T-helper 1 cell treated with Interleukin-12 subunit alpha and Interleukin-12 subunit beta and Interleukin-4 antibody, amounts not matched to agents 30 ng/mL and 1 ng/mL, for 36 hours (primary cell): ENCODE results near the gene TCF21. TPM values are rescaled to one million over a fixed set of nuclear protein-coding genes. Genes with fewer than 3 reads are reported as not detected.
"Not testable (repeated sequence)": the region's sequence is repeated elsewhere in the genome, so short reads cannot be mapped to it uniquely, and the experiment has no call there.

Experiments
- intact Hi-C: fragments of 100-400 bp; cut with micrococcal nuclease; formaldehyde crosslinking; loops from one replicate; pipeline ENCODE4 v1.15.1; 2024
- total RNA-seq: library from RNA; stranded (reverse); gene quantifications from 2 replicates; pipeline ENCODE4 v1.2.3, GENCODE V29; 2022

TCF21 gene
- total RNA-seq, 1 donor from 2014 or later: not detected

DNA sequence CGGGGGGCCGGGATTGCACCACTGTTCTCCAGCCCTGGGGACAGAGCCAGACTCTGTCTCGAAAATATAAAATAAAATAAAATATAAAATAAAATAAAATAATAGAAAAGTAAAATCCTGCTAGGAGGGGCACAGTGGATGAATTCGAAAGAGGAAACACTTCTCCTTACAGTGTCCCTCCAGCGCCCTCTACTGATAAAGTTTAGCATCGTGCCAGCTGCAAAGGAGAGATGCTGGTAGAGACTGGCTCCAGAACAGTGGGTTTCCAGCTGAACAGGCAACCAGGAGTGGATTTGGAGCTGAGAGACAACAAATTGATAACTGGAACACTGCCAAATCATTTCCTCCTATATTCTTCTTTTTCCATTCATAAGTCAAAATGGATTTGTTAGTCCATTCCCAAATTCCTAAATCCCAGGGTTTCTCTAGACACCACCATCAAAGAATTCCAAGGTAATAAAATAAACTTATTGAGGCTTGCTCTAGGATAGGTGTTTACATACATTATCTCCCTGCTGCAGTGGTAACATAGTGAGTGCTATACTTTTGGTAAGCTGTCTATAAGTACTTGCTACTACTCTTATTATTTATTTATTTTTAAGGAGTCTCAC lies 32.4 kb downstream of the TCF21 start:
- intact Hi-C loops: loop anchor here (1.0 to 5.0 kb wide), 4 partner anchors 84 to 1391 kb away; no protein-coding TSS in a partner anchor

DNA sequence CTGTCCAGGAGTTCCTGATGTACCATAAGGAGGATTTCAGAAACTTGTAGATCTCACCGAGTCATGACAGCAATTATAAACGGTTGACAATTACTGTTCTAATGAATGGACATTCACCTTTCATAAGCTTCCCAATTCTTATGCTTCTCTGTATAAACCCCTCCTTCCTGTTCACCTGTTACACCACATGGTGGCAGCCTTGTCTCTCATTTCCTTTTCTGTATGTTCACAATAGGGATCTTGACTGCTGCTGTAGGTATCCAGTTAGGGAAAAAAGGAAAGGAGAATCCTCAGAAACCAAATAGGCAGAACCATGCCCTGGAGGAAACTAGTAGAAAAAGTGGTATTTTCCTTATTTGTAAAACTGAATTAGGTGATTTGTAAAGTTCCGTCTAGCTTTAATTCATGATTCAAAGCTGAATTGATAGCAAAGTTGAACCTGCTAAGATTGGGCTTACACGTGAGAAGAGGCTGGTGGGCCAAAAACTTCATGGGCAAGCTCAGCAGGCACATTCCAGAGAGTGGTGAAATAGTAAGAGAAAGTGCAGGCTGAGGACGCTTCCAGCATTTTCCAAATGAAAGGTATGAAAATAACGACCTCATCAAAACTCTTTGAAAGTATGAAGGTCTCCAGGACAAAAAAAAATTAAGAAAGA lies 35.2 kb downstream of the TCF21 start:
- intact Hi-C loops: loop anchor here (1.0 to 5.0 kb wide), 7 partner anchors 28 to 958 kb away; partner anchors contain the start of gene SLC2A12

DNA sequence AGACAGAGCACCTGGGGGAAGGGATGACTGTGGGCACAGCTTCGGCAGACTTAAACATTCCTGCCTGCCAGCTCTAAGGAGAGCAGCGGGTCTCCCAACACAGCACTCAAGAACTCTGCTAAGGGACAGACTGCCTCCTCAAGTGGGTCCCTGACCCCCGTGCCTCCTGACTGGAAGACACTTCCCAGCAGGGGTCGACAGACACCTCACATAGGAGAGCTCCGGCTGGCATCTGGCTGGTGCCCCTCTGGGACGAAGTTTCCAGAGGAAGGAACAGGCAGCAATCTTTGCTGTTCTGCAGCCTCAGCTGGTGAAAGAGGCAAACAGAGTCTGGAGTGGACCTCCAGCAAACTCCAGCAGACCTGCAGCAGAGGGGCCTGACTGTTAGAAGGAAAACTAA lies 42.3 kb downstream of the TCF21 start:
- intact Hi-C loops: not testable (repeated sequence)

DNA sequence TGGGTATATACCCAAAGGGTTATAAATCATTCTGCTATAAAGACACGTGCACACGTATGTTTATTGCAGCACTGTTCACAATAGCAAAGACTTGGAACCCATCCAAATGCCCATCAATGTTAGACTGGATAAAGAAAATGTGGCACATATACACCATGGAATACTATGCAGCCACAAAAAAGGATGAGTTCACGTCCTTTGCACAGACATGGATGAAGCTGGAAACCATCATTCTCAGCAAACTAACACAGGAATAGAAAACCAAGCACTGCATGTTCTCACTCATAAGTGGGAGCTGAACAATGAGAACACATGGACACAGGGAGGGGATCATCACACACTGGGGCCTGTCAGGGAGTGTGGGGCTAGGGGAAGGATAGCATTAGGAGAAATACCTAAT lies 47.4 kb downstream of the TCF21 start:
- intact Hi-C loops: not testable (repeated sequence)

DNA sequence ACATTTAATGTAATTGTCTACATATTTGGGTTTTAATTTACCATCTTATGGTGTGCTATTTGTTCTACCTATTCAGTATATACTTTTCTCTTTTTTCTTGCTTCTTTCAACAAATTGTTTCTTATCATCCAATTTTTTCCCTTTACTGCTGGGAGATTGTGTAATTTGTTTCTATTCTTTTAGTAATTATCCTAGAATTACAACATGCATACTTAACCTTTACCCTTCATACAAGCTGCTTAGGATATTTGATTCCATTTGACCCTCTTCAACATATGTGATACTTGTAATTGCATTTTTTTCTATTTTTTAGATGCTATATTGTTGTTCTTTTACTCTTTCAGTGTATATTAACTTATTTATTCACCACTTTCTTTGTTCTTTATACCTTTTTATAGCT lies 49.0 kb downstream of the TCF21 start:
- intact Hi-C loops: no loop called here

DNA sequence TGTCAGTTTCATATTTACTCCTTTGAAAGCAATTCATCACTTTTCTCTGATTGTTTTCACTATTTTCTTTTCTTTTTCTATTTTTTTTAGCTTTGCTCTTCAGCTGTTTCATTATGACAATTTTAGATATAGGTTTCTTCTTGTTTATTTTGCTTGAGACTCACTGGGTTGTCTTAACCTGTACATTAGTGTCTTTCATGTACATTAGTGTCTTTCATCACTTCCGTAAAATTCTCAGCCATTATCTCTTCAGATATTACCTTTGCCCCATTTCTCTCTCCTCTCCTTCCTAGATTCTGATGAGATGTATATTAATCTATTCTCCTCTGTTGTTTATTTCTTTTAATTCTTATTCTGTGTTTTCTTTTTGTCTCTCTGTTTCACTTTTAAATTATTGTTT lies 49.6 kb downstream of the TCF21 start:
- intact Hi-C loops: no loop called here

DNA sequence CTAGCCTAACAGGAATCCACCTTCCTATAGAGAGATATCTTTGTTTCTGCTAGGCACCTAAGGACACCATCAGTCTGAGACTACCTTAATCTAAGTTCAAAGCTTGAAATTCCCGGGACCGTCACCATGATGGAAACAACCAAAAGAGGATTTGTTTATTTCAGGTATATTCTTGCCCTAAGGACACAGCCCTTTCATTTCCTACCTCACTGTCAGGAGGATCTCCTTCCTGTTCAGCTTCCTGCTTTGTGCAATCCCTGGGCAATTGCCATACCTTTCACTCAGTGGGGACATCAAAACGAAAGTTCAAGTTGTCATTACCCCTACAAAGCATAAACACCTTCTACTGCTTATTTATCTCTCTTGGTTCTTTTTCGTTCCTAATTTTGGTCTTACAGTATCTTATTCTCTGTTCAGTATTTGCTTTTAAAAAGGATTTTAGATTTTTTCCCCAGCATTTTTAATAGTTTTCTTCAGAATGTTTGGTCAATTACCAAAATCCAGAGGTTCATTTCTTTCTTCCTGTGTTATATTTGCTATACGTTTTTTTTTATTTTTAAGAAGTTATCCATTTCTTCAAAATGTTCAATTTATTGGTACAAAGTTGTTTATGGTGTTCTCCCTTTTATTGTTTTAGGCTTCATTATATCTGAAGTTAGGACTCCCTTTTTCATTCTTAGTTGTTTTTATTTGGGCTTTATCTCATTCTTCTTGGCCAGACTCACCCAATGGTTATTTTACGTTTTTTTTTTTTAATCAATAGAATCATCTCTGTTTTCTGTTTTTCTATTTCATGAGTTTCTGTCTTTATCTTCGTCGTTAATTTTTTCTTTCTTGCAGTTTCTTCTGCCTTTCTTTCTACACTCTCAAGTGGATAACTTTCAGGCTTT lies 51.1 kb downstream of the TCF21 start:
- intact Hi-C loops: no loop called here

Other genes with a start within 250 kb of the TCF21 start
- gene TBPL1, start 64.1 kb downstream of the TCF21 start, total RNA-seq: 27.5 and 34.5 TPM in 2 replicates
- not detected in 2 replicates for gene SLC2A12, start 163.5 kb downstream of the TCF21 start, total RNA-seq